ENCODE measurements around the gene NTNG2.
"Not testable (repeated sequence)": the region's sequence is repeated elsewhere in the genome, so short reads cannot be mapped to it uniquely, and the experiment has no call there.

The NTNG2 gene

GRCh38 chr9:132161743-132162184 is at the start of gene NTNG2:
TSS of gene NTNG2 (plus strand) at chr9:132162058. CDS start at chr9:132166832, 4,774 bp downstream.
- DNase-seq, result no peak

DNA sequence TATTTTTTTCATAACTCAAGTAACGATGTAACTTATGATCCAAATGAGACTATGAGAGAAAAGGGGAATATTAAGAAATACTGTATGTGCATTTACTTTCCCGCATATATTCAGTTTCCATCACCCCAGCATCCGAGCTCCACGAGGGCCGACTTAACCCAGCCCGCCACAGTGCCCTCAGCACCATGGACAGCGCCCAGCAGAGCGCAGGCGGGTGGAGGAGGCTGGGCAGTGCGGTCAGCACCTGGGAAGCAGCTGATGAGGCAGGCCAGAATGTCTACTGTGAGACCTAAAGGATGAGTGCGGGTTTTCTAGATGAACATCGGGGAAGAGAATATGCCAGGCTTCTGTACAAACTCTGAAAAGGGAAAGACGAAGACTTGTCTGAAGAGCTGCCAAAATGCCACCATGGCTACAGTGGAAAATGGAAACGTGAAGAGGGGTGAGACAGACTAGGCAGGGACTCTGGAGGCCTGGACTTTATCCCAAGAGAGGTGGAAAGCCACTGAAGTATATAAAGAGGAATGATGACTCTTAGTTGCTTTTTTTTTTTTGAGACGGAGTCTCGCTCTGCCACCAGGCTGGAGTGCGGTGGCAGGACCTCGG is 47.7 kb upstream of the NTNG2 start:
- DNase-seq, result peak; percentile 62

DNA sequence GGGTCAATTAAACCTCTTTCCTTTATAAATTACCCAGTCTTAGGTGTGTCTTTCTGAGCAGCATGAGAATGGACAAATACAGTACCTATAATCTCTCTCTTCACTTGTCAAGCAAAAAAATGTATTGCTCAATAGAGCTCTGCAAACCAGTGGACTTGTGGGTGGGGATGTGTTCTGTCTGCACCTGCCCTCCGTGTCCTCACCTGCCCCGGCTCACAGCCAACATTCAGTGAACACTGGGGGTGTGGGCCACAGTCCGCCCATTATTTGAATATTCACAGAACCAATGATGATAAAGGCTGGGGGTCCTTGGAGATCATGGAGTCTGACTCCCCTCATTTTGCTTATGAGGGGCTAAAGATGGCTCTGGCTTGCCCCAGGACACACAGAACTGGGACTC is 45.3 kb upstream of the NTNG2 start:
- DNase-seq, result no peak

DNA sequence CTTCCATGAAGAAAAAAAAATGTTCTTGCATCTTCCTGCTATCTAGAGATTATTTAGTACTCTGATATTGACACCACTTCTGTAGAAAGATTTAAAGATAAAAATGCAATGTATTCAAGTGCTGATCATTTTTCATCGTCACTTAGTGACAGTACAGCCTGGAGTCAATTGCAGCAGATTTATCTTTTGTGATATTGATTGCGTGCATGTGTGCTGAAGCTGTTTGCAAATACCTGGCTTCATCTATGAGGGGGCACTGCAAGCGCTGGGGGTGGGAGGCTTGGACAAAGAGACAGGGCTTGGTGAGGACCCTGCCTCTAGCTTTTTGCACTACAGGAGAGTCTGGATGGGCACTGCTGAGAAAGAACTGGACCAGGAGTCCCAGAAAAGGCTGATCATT is 44.2 kb upstream of the NTNG2 start:
- no peak for DNase-seq

- no peak for DNase-seq
Observed at GRCh38 chr9:132121021-132121420, 40.8 kb upstream of the NTNG2 start.

- no peak for DNase-seq
Observed at GRCh38 chr9:132124800-132125199, 37.1 kb upstream of the NTNG2 start.

GRCh38 chr9:132125361-132125760 is 36.5 kb upstream of the NTNG2 start:
- no peak for DNase-seq

- DNase-seq, result no peak
Observed at GRCh38 chr9:132125944-132126679, 35.7 kb upstream of the NTNG2 start.

- DNase-seq, result no peak
Observed at GRCh38 chr9:132126680-132127236, 35.1 kb upstream of the NTNG2 start.

DNA sequence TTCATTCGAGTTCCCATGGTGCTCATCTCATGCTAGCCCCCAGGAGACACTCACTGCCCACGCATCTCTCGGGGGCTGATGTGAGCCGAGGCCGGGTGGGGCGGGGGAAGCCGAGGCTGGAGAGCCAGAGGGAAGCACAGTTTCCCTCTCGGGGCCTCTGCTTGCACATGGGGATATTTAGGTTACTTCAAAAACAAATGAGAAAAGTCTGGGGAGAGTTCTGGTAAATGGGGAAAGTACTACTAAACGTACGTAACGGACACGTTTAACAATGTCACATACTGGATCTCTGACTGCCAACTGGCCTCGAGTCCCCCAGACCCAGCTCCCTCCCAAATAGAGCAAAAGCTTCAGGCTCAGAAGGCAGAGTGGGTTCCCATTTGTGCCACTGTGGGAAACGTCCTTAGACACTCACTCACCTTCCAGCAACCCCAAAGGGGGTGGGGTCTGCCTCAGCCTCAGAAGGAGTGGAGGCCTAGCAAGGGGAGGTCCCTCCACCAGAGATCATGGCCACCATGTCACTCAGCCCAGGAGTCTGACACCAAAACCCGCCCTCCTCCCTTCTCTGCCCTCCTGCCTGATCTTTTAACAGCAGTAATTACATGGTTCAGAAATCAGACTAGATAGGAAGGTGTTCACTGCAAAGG is 33.8 kb upstream of the NTNG2 start:
- no peak for DNase-seq

DNA sequence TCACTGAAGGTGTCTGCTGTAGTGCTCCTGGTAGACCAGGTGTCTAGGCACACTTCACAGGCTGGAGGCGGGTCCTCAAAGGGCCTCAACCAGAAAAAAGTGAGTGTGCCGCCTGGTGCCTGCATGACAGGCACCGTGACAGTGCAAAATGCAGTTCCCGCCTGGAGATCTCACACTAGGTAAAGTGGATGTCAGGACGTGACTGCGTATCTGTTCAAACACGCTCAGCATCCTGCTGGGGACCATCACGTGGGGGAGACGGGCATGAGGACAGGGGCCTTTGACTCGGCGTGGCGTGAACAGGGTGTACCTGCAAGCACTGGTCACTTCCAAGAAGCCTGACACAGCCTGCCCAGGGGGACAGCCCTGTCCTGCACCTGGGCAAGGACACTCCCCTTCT is 32.3 kb upstream of the NTNG2 start:
- no peak for DNase-seq

DNA sequence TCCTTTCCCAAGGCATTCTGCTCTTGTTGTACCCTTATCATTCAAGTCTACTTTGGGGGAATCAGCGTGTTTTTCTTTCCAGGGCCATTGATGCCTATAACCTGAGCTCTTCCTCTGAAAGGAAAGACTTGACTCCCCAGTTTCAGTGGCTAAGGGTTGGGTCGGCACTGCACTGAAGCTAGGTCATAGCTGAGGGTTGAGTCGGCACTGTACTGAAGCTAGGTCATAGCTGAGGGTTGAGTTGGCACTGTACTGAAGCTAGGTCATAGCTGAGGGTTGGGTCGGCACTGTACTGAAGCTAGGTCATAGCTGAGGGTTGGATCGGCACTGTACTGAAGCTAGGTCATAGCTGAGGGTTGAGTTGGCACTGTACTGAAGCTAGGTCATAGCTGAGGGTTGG is 27.8 kb upstream of the NTNG2 start:
- not testable (repeated sequence) for DNase-seq

DNA sequence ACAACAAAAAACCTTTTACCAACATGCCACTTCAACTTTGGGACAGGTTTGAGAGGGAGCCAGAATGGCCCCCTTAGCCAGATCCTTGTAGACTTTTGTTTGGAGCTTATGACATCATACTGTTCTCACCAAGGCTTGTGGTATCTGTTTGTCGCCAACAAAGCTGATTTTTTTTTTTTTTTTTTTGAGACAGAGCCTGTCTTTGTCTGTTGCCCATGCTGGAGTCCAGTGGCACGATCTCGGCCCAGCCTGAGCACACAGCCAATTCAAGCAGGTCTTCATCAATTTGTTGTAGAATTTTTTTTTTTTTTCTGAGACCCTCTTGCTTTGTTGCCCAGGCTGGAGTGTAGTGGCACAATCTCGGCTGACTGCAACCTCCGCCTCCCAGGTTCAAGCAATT is 26.4 kb upstream of the NTNG2 start:
- DNase-seq, result no peak

DNA sequence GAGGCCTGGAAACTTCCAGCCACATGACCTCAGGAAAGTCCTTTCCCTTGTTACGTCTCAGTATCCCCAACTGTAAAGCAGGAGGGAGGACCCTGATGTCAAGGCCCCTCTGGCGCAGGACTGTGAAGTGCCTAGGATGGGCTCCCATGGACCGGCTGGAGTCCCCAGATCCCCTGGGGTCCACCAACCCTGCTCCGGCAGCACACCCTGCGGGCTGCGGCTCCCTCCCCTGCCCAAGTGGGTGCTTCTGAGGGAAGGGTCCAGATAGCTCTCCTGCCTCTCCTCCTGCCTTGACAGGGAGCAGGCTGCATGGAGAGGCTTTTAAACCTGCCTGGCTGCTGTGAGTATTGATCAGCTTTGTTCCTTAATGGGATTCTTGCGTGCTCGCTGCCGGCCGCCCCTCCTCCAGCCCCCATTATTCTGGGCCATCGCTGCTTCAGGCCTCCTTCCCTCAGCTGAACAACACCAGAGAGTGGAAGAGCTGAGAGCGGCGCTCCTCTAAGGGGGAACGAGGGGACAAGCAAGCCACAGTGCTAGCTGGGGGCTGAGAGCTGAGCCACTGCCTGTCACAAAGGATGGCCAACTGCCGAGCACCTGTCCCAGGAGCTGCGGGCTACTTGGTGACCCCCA is 25.6 kb upstream of the NTNG2 start:
- no peak for DNase-seq

DNA sequence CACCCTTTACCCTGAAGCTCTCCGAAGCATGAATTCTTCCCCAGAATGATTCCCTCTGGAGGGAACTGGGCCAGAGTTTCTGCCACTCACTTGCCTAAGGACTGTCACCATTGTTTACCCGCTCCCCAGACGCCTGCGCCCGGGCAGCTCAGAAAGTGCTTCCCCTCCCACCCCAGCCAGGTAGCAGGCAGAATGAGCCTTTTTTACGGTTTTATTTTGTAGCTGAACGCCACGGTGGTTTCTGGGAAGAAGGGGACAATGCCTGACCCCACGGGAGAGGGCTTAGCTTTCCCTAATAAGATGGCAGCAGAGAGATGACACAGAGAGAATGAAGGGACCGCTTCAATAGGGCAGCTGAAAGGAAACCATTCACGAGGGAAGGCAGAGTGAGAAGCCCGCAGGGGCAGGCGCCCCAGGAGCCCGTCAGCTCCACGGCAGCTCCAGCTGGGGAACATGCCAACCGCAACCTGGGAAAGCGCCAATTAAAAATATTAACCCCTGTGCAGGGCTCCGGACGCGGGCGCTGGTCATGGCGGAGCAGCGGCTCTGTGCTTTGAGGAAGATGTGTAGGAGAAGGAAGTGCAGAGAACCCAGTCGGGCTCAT is 20.4 kb upstream of the NTNG2 start:
- DNase-seq, result no peak

DNA sequence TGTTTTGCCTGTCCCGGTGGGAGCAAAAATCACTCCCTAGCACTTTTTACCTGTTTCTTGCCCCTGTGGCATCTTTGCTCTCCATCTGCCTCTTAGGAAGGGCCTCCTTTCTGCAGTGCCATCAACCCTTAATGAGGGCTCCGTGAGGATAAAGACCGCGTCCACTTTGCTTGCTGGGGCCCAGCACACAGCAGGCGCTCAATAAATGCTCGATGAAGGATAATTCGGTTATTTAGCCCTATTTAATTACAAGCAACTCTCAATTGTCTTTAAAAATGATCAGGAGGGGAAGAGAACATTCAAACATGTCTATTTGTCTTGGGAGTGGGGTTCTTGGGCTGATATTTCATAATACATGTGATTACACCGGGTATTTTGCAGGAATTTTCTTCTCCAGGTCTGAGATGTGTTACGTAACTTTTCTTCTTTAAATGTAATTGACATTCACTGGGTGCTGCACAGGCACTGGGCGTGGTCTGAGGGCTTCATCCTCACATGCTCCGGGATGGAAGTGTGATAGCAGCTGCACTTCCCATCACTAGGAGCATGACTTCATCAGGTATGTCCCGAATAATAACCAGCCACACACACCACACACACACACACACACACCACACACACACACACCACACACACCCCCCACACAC is 19.8 kb upstream of the NTNG2 start:
- DNase-seq, result no peak

- DNase-seq, result no peak
Observed at GRCh38 chr9:132142924-132143323, 18.9 kb upstream of the NTNG2 start.

- DNase-seq, result no peak
Observed at GRCh38 chr9:132143359-132143758, 18.5 kb upstream of the NTNG2 start.

DNA sequence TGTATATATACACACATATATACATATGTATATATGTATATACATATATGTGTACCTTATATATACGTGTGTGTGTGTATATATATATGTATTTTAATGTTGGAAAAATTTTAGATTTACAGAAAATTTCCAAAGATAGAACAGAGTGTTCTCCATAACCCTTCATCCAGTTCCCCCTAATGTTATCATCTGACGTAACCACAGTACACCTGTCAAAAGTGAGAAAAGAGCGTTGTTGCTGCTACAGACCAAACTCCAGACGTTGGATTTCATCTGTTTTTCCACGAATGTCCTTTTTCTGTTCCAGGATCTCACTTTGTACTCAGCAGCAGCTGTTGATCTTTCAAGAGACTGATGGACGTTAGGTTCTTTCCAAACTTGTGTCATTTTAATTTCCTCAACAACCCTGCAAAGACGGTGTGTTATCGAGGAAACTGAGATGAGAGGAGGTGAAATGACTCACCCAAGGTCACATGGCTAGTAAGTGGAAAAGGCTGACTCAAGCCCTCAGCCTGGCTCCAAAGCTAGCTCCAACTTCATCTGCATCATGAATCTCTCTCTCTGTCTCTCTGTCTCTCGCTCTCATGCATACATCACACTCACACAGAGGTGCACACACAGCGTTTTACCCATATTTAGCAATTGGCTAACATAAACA is 17.0 kb upstream of the NTNG2 start:
- no peak for DNase-seq

DNA sequence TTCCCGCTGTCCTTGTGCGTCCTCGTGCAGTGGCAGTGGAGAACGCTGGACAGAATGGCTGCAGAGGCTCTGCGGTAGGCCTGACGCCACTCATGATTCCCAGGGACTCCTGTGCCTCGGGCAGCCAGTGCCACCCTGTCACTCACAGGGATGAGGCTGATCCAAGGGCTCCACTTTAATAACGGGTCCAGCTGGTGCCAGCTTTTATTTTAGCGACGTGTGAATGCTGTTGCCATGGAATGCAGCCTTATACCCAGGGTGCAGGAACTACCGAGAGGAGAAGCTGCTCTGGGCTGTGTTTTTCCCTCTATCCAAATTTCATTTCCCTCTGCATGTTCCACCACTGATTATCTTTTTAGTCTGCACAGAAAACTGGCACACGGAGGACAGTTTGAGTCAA is 15.8 kb upstream of the NTNG2 start:
- DNase-seq, result no peak

DNA sequence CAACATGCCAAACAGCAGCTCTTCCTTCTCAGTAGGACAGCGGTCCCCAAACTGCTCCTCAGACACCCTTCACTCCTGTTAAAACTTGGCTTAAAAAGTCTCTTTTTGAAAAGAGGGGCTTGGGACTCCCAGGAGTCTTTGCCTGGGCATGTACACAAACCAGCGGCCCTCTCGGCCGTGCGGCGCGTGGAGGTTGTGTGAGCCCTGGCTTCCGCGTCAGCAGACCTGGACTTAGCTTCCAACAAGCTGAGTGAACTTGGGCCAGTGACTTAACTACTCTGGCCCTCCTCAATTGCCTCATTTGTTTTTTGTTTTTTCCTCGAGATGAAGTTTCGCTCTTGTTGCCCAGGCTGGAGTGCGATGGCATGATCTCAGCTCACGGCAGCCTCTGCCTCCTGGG is 15.3 kb upstream of the NTNG2 start:
- DNase-seq, result no peak

DNA sequence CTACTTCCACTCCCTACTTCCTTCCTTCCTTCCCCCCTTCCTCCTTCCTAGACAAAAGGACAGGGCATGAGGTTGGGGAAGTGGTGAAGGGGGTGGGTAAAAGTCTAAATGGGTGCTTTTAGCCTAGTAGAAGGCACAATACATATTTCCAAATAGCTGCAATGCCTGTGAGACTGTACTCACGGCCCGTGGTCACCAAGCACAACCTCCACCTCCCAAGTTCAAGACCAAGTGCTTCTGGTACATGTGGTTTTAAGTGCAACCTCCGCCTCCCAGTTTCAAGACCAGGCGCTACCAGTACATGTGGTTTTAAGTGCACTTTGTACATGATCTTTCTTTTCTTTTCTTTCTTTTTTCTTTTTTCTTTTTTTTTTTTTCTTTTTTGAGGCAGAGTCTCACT is 14.5 kb upstream of the NTNG2 start:
- no peak for DNase-seq
